SK-N-SH (cell line): Measurements from ENCODE around the gene DYRK2. TPM values are rescaled to one million over a fixed set of nuclear protein-coding genes. Genes with fewer than 3 reads are reported as not detected.

Source experiments
- CTCF ChIA-PET: fragments of 300-600, 350-600 bp; formaldehyde crosslinking; extraction: SDS; loops from one replicate; lab custom pipeline; 2021; lab: Yijun Ruan, JAX
- POLR2A ChIA-PET: fragments of 350-600 bp; sonication (Branson Sonifier 250); formaldehyde crosslinking; extraction: SDS; loops from one replicate; lab custom pipeline; 2020; ENCODE audit warnings: antibody characterized with exemption, inconsistent platforms; lab: Yijun Ruan, JAX
- DNase-seq: peaks from one replicate; pipeline ENCODE4 v3.0.0; 2012
- H2AFZ ChIP-seq: fragments of 200-600 bp; sonication (generic); 2 replicates; pipeline ENCODE4 v1.8.1; 2016; ENCODE audit warnings: antibody characterized with exemption, mild to moderate bottlenecking, low read depth
- H3F3A ChIP-seq: fragments of 200-600 bp; sonication (generic); replicated peaks from 2 replicates; pipeline ENCODE3; 2016; ENCODE audit warnings: antibody characterized with exemption, mild to moderate bottlenecking; ENCODE audit not compliant: insufficient read depth
- H3K27ac ChIP-seq, 2 experiments: fragments of 200-500 bp in 1 of 2; fragments of 200-600 bp in 1 of 2; sonication (Bioruptor generic) in 1 of 2; sonication (generic), shearing (Covaris generic) in 1 of 2; 2 replicates each; pipeline versions ENCODE4 v1.5.1 to v1.6.1; 2014 to 2016; ENCODE audit warnings: low read depth in 2 of 2, inconsistent platforms in 1 of 2, low read length in 1 of 2, mild to moderate bottlenecking in 1 of 2, mixed read lengths in 1 of 2
- H3K27me3 ChIP-seq: fragments of 200-600 bp; sonication (generic), shearing (Covaris generic); 2 replicates; pipeline ENCODE4 v1.6.1; 2016; ENCODE audit warnings: mixed run types; ENCODE audit not compliant: insufficient read depth
- H3K36me3 ChIP-seq, 2 experiments: fragments of 200-500 bp in 1 of 2; fragments of 200-600 bp in 1 of 2; sonication (Bioruptor generic) in 1 of 2; sonication (generic) in 1 of 2; replicated peaks in 1 of 2; 2 replicates each; pipeline versions ENCODE3 to v1.5.1; 2014 to 2016; ENCODE audit warnings: low read length in 1 of 2, mild to moderate bottlenecking in 1 of 2; ENCODE audit not compliant: insufficient read depth in 2 of 2, control insufficient read depth in 1 of 2
- H3K4me1 ChIP-seq, 2 experiments: fragments of 200-500 bp in 1 of 2; fragments of 200-600 bp in 1 of 2; sonication (Bioruptor generic) in 1 of 2; sonication (generic), shearing (Covaris generic) in 1 of 2; 2 replicates each; pipeline versions ENCODE4 v1.5.1 to v1.6.1; 2014 to 2016; ENCODE audit warnings: low read depth in 1 of 2, low read length in 1 of 2, mixed run types in 1 of 2; ENCODE audit not compliant: insufficient read depth in 2 of 2, control insufficient read depth in 1 of 2
- H3K4me2 ChIP-seq: fragments of 200-600 bp; sonication (generic), shearing (Covaris generic); 2 replicates; pipeline ENCODE4 v1.6.1; 2017; ENCODE audit warnings: mixed run types
- H3K4me3 ChIP-seq, 2 experiments: fragments of 200-500 bp in 1 of 2; fragments of 200-600 bp in 1 of 2; sonication (Bioruptor generic) in 1 of 2; sonication (generic), shearing (Covaris generic) in 1 of 2; 2 replicates each; pipeline versions ENCODE4 v1.5.1 to v1.8.1; 2014 to 2016; ENCODE audit warnings: low read depth in 2 of 2, inconsistent platforms in 1 of 2, low read length in 1 of 2, mild to moderate bottlenecking in 1 of 2, mixed read lengths in 1 of 2, moderate library complexity in 1 of 2
- H3K79me2 ChIP-seq: fragments of 200-600 bp; sonication (generic); 2 replicates; pipeline ENCODE4 v1.8.1; 2017; ENCODE audit warnings: mild to moderate bottlenecking; ENCODE audit not compliant: insufficient read depth
- H3K9ac ChIP-seq: fragments of 200-600 bp; sonication (generic); 2 replicates; pipeline ENCODE4 v1.6.1; 2017; ENCODE audit warnings: mixed run types
- H3K9me2 ChIP-seq: fragments of 200-600 bp; sonication (generic); 2 replicates; pipeline ENCODE4 v1.6.1; 2017; ENCODE audit warnings: mixed run types
- H3K9me3 ChIP-seq: fragments of 200-600 bp; sonication (generic); 2 replicates; pipeline ENCODE4 v1.6.1; 2017; ENCODE audit warnings: mixed run types, mild to moderate bottlenecking, moderate library complexity
- H4K20me1 ChIP-seq: fragments of 200-600 bp; sonication (generic); 2 replicates; pipeline ENCODE4 v1.6.1; 2017; ENCODE audit warnings: mild to moderate bottlenecking, mixed run types; ENCODE audit not compliant: insufficient read depth
- EP300 ChIP-seq, 2 experiments: IDR thresholded peaks; 2 replicates each; pipeline versions ENCODE4 v1.4.0 to v1.6.1; 2012; ENCODE audit warnings: borderline replicate concordance in 1 of 2, low read depth in 1 of 2, low read length in 1 of 2
- EZH2phosphoT487 ChIP-seq: fragments of 200-600 bp; sonication (generic); IDR thresholded peaks from 2 replicates; pipeline ENCODE4 v1.6.1; 2017; ENCODE audit warnings: low read depth, mixed run types, mild to moderate bottlenecking, antibody characterized with exemption, moderate library complexity, borderline replicate concordance
- FOSL2 ChIP-seq: IDR thresholded peaks from 2 replicates; pipeline ENCODE4 v1.4.0; 2012; ENCODE audit warnings: low read depth, mild to moderate bottlenecking, moderate library complexity, borderline replicate concordance
- FOXJ3 ChIP-seq: sonication (generic); formaldehyde crosslinking; IDR thresholded peaks from 2 replicates; pipeline ENCODE4 v1.5.1; 2020; ENCODE audit warnings: mild to moderate bottlenecking, missing genetic modification reagents
- JUND ChIP-seq: IDR thresholded peaks from 2 replicates; pipeline ENCODE4 v1.4.0; 2012
- NFIC ChIP-seq: IDR thresholded peaks from 2 replicates; pipeline ENCODE4 v1.4.0; 2012; ENCODE audit warnings: borderline replicate concordance
- NRF1 ChIP-seq: IDR thresholded peaks from 2 replicates; pipeline ENCODE4 v1.6.1; 2012; ENCODE audit warnings: low read depth, mild to moderate bottlenecking, low read length
- RAD21 ChIP-seq: IDR thresholded peaks from 2 replicates; pipeline ENCODE4 v1.6.1; 2012; ENCODE audit warnings: mild to moderate bottlenecking, low read length
- RCOR1 ChIP-seq: fragments of 150-350 bp; IDR thresholded peaks from 2 replicates; pipeline ENCODE4 v1.6.1; 2017; ENCODE audit warnings: antibody characterized with exemption, low read length
- SIN3A ChIP-seq: IDR thresholded peaks from 2 replicates; pipeline ENCODE4 v1.6.1; 2012; ENCODE audit warnings: low read depth, mild to moderate bottlenecking, low read length, moderate library complexity, borderline replicate concordance
- SMC3 ChIP-seq: IDR thresholded peaks from 2 replicates; pipeline ENCODE4 v1.6.1; 2012; ENCODE audit warnings: low read depth, low read length, improper control_type of control experiment
- TAF1 ChIP-seq: IDR thresholded peaks from 2 replicates; pipeline ENCODE4 v1.6.1; 2012; ENCODE audit warnings: low read depth, mild to moderate bottlenecking, low read length, moderate library complexity, borderline replicate concordance
- YY1 ChIP-seq: IDR thresholded peaks from 2 replicates; pipeline ENCODE4 v1.4.0; 2012; ENCODE audit warnings: low read depth, mild to moderate bottlenecking
- WGBS: methylation state at CpG from one replicate; pipeline ENCODE4 v1.1.6; 2017; ENCODE audit warnings: low lambda C conversion rate; 5-methylcytosine and 5-hydroxymethylcytosine counted together
- polyA plus RNA-seq, 3 experiments: library from polyadenylated mRNA; depleted of rRNA; stranded (reverse); fragments of >200 nt; gene quantifications; 2 replicates each; pipeline ENCODE4 v1.2.3, GENCODE V29; 2012
- TF ChIP-seq, protein P1 (sequence below): IDR thresholded peaks from 2 replicates; pipeline ENCODE4; 2012
- TF ChIP-seq, protein P2 (sequence below): IDR thresholded peaks from 2 replicates; pipeline ENCODE4 v1.4.0; 2012; ENCODE audit warnings: low read depth, borderline replicate concordance
- TF ChIP-seq, protein P3 (sequence below): IDR thresholded peaks from 2 replicates; pipeline ENCODE4 v1.6.1; 2012; ENCODE audit warnings: mild to moderate bottlenecking, low read depth, low read length, moderate library complexity
- TF ChIP-seq, protein P4 (sequence below): fragments of 150-350 bp; IDR thresholded peaks from 2 replicates; pipeline ENCODE4 v1.6.1; 2017; ENCODE audit warnings: antibody characterized with exemption, low read length, low read depth, borderline replicate concordance

Gene DYRK2
- polyA plus RNA-seq, 1 of the 3 experiments (the other 2 are of a cell fraction): 48.8 TPM

DNA sequence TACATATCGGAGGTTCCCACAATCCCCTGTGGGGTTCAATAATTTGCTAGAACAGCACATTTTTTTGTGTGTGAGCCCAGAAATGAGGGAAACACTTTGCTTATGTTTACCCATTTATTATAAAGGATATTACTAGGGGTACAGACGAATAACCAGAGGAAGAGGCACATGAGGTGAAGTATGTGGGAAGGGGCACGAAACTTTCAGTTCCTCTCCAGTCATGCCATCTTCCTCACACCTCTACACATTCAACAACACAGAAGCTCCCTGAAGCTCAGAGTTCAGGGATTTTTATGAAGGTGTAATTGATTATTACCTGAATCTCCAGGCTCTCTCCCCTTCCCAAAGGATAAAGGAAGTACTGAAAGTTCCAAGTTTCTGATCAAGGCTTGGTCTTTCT lies 30.2 kb upstream of the DYRK2 start:
- DNase-seq: no peak
- H3K4me2 ChIP-seq: no peak overlapping the region
- no peak for TF ChIP-seq EZH2phosphoT487
- no peaks in the 10 kb centered on the region for H3K9me3 ChIP-seq
- no peaks in the 10 kb centered on the region for H4K20me1 ChIP-seq
- POLR2A ChIA-PET: no interaction called here
- CTCF ChIA-PET: interaction anchor here (1.1 kb wide), 2 partner anchors 12 to 16 kb away, joined by 3 read pairs; no protein-coding TSS in a partner anchor
- no peak overlapping the region for H3K9ac ChIP-seq
- H3K9me2 ChIP-seq: no peaks in the 10 kb centered on the region
- no peaks in the 10 kb centered on the region for H3K79me2 ChIP-seq
- 81% methylated on average over 3 of the region's 3 CpGs for WGBS
- H2AFZ ChIP-seq: no peak overlapping the region
- H3K4me1 ChIP-seq: no peaks in the 10 kb centered on the region; a peak in 1 of 4 replicates
- H3K27ac ChIP-seq: no peak overlapping the region
- H3K27me3 ChIP-seq: no peaks in the 10 kb centered on the region
- H3F3A ChIP-seq: no peaks in the 10 kb centered on the region
- H3K4me3 ChIP-seq: no peak overlapping the region
- H3K36me3 ChIP-seq: no peaks in the 10 kb centered on the region

DNA sequence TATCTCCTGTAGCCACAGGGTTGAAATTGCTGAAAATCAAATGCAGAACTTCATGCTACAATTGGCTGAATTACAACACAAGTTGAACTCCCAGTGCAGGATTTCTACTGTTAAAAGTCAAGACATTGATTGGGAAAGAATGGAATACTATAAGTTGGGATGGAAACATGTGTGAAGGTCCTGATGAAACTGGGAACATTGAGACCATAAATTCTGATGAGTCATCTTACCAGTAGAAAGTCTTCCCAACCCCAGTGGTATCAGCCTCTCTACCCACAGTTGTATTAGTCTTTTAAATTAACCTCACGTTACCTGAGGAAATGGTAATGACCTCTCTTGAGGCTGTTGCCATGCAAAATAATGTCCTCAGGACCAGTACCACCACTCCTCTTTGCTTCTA lies 27.4 kb upstream of the DYRK2 start:
- no peaks in the 10 kb centered on the region for H3K79me2 ChIP-seq
- H3K4me3 ChIP-seq: no peak overlapping the region
- H3K9me3 ChIP-seq: no peaks in the 10 kb centered on the region
- H3K9ac ChIP-seq: no peak overlapping the region
- no peaks in the 10 kb centered on the region; a peak in 1 of 4 replicates for H3K4me1 ChIP-seq
- DNase-seq: no peak
- H2AFZ ChIP-seq: no peak overlapping the region
- no peak for TF ChIP-seq SIN3A
- TF ChIP-seq YY1: no peak
- no peak for TF ChIP-seq FOXJ3 (CRISPR knock-in tag)
- TF ChIP-seq FOSL2: no peak
- TF ChIP-seq SMC3: no peak
- TF ChIP-seq EP300 (IDR thresholded peaks at IDR 0.05; ENCODE audit: borderline replicate concordance in 1 of 2, low read depth in 1 of 2, low read length in 1 of 2): no peak
- TF ChIP-seq RAD21: no peak
- TF ChIP-seq, protein P1, sequence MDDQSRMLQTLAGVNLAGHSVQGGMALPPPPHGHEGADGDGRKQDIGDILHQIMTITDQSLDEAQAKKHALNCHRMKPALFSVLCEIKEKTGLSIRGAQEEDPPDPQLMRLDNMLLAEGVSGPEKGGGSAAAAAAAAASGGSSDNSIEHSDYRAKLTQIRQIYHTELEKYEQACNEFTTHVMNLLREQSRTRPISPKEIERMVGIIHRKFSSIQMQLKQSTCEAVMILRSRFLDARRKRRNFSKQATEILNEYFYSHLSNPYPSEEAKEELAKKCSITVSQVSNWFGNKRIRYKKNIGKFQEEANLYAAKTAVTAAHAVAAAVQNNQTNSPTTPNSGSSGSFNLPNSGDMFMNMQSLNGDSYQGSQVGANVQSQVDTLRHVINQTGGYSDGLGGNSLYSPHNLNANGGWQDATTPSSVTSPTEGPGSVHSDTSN: no peak
- TF ChIP-seq RCOR1: no peak
- TF ChIP-seq TAF1: no peak
- TF ChIP-seq, protein P2, sequence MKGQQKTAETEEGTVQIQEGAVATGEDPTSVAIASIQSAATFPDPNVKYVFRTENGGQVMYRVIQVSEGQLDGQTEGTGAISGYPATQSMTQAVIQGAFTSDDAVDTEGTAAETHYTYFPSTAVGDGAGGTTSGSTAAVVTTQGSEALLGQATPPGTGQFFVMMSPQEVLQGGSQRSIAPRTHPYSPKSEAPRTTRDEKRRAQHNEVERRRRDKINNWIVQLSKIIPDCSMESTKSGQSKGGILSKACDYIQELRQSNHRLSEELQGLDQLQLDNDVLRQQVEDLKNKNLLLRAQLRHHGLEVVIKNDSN: no peak
- TF ChIP-seq, protein P3, sequence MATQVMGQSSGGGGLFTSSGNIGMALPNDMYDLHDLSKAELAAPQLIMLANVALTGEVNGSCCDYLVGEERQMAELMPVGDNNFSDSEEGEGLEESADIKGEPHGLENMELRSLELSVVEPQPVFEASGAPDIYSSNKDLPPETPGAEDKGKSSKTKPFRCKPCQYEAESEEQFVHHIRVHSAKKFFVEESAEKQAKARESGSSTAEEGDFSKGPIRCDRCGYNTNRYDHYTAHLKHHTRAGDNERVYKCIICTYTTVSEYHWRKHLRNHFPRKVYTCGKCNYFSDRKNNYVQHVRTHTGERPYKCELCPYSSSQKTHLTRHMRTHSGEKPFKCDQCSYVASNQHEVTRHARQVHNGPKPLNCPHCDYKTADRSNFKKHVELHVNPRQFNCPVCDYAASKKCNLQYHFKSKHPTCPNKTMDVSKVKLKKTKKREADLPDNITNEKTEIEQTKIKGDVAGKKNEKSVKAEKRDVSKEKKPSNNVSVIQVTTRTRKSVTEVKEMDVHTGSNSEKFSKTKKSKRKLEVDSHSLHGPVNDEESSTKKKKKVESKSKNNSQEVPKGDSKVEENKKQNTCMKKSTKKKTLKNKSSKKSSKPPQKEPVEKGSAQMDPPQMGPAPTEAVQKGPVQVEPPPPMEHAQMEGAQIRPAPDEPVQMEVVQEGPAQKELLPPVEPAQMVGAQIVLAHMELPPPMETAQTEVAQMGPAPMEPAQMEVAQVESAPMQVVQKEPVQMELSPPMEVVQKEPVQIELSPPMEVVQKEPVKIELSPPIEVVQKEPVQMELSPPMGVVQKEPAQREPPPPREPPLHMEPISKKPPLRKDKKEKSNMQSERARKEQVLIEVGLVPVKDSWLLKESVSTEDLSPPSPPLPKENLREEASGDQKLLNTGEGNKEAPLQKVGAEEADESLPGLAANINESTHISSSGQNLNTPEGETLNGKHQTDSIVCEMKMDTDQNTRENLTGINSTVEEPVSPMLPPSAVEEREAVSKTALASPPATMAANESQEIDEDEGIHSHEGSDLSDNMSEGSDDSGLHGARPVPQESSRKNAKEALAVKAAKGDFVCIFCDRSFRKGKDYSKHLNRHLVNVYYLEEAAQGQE: no peak
- no peak for TF ChIP-seq NRF1
- TF ChIP-seq EZH2phosphoT487: no peak
- TF ChIP-seq NFIC: no peak
- TF ChIP-seq, protein P4, sequence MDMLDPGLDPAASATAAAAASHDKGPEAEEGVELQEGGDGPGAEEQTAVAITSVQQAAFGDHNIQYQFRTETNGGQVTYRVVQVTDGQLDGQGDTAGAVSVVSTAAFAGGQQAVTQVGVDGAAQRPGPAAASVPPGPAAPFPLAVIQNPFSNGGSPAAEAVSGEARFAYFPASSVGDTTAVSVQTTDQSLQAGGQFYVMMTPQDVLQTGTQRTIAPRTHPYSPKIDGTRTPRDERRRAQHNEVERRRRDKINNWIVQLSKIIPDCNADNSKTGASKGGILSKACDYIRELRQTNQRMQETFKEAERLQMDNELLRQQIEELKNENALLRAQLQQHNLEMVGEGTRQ: no peak
- no peak for TF ChIP-seq JUND
- TF ChIP-seq, all 33 proteins: peak for 0
- WGBS: 92% methylated on average over 1 of the region's 1 CpG
- H4K20me1 ChIP-seq: no peaks in the 10 kb centered on the region
- ChIA-PET POLR2A (no interaction called here), CTCF (no interaction called here)
- H3K27me3 ChIP-seq: no peaks in the 10 kb centered on the region
- H3K27ac ChIP-seq: no peak overlapping the region
- no peaks in the 10 kb centered on the region for H3K9me2 ChIP-seq
- no peaks in the 10 kb centered on the region for H3K36me3 ChIP-seq
- no peak overlapping the region for H3K4me2 ChIP-seq
- no peaks in the 10 kb centered on the region for H3F3A ChIP-seq
